HFF-Myc (cell line): ENCODE results near the gene GPR176.

Experiments
- DNase-seq: peaks from one replicate; pipeline ENCODE4 v3.0.0-alpha.2; 2011; ENCODE audit warnings: low read depth; ENCODE audit errors: extremely low read depth
- H3K4me3 ChIP-seq: replicated peaks from 2 replicates; pipeline ENCODE4 v1.5.1; 2011; ENCODE audit warnings: low read depth, mild to moderate bottlenecking, control low read depth, low read length
- TF ChIP-seq, protein P1 (sequence below): IDR thresholded peaks from 2 replicates; pipeline ENCODE4 v1.5.1; 2012; ENCODE audit warnings: mild to moderate bottlenecking, low read depth, low read length, control low read depth; ENCODE audit errors: missing control alignments

GPR176 gene

DNA sequence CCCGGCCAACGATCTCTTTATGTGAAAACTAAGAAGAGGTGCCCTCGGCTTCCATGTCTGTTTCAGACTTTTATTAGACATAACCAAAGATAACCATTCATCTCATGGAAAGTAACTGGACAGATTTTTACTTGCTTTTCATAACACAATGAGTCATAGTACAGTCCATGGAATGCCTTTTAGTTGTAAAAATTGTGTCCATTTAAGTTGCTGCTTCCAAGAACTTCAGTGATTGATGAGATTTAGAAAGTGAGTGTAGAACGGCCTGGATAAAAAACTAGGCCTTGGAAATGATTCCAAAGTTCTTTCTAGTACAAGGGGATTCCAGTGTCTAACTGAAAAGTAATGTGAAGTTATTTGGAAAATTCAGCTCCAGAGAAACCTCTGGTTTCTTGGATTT, 24.7 kb upstream of the GPR176 start:
- TF ChIP-seq, protein P1, sequence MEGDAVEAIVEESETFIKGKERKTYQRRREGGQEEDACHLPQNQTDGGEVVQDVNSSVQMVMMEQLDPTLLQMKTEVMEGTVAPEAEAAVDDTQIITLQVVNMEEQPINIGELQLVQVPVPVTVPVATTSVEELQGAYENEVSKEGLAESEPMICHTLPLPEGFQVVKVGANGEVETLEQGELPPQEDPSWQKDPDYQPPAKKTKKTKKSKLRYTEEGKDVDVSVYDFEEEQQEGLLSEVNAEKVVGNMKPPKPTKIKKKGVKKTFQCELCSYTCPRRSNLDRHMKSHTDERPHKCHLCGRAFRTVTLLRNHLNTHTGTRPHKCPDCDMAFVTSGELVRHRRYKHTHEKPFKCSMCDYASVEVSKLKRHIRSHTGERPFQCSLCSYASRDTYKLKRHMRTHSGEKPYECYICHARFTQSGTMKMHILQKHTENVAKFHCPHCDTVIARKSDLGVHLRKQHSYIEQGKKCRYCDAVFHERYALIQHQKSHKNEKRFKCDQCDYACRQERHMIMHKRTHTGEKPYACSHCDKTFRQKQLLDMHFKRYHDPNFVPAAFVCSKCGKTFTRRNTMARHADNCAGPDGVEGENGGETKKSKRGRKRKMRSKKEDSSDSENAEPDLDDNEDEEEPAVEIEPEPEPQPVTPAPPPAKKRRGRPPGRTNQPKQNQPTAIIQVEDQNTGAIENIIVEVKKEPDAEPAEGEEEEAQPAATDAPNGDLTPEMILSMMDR = no peak
- H3K4me3 ChIP-seq = no peak overlapping the region
- DNase-seq = no peak

DNA sequence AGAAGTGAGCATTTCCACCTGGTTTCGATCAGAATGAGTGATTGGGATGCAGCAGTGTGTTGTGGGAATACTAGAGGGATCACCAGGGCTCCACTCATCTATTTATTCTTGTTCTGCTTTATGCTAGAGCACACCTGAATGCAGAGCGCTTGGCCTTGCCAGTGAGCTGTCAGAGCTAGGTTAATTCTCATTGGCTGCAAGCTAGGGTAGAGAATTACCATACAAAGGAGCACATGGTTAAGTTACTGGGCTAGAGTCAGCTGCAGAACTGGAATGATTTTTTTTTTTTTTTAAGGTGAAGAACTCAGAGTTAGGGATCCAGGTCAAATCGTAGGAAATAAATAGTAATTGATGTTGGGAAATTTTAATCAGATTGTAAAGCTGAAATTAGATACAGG, 22.7 kb upstream of the GPR176 start:
- H3K4me3 ChIP-seq = no peak overlapping the region
- DNase-seq = no peak
- TF ChIP-seq, protein P1 = no peak

DNA sequence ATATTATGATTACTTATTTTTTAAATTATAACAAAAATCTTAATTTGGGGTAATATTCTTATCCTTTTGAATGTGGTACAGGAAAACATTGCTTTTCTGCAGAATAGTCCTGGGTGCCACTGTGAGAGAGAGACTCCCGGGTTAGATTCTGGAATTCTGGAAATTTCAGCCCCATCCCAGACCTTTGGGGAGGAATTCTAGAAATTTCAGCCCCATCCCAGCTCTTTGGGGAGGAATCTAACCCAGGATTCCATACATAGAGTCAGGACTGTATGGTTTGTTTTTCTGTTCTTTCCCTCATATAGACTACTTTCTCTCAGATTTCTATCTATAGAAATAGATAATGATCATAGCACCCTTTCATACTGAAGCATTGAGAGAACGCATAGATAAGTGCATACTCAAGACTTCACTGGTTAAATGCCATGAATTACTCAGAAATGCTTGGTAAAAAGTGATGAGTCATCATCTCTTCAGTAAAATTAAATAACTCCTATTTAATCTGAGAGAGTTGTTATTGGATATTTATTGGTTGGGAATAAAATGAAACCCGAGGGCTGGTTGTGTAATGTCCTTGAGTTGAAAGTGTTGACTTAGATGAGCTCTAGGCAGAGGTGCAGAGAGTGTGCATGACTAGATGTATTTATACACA, 22.2 kb upstream of the GPR176 start:
- TF ChIP-seq, protein P1 = no peak
- DNase-seq = no peak
- H3K4me3 ChIP-seq = no peak overlapping the region

DNA sequence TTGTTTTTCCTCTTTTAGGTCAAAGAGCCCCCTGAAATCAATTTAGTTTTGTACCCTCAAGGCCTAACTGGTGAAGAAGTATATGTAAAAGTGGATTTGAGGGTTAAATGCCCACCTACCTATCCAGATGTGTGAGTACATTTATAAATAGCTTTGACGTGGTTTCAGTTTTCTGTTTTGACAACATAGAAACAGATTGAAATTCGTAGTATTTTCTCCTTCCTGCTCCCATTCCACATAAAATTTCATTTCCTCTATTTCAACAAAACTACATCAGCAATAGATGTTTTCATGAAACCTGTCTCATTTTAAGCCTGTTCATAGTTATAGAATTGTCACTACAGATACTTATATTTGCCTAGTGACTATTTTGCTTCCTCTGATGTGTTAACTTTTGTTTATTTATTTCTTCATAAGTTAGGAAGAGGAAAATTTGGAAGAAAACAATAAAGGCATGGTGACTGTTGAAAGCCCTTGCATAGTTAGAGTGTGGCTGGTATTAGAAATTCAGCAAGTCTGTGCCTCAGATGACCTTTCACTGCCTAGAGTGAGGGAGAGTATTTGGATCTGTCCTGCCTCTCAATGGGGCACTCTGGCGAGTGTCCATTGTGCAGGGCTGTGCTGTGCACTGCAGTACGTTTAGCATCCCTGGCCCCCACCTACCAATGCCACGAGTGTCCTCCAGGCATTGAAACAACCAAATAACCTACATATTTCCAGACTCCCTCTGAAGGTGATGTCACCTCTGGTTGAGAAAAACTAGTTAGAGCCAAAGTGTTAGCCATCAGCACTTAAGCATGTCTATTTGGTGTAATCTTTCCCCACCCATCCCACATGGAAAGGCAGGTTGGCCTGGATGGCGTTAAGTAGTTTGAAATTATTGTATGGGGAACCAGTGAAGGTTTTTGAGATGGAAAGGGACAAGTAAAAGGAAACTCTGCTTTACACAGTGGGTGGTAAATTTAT, 19.7 kb upstream of the GPR176 start:
- H3K4me3 ChIP-seq = no peak overlapping the region
- TF ChIP-seq, protein P1 = no peak
- no peak for DNase-seq

DNA sequence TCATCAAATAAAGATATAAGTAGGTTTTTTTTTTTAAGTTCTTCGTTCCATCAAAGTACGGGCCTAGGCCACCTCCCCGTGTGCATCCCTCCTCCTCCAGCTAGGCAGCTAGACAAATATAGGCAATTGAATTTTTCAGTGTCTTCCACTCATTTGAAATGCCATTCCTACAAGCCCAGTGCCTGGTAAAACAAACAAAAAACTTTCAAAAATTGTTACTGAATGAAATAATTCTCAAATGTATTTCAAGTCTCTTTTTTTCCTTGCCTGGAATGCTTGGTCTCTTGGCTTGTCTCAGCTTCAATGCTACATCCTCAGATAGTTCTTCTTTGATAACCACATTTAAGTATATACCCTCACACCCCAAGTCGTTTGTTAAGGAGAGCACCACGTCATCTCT, 17.6 kb upstream of the GPR176 start:
- DNase-seq = no peak
- TF ChIP-seq, protein P1 = no peak
- H3K4me3 ChIP-seq = no peak overlapping the region

DNA sequence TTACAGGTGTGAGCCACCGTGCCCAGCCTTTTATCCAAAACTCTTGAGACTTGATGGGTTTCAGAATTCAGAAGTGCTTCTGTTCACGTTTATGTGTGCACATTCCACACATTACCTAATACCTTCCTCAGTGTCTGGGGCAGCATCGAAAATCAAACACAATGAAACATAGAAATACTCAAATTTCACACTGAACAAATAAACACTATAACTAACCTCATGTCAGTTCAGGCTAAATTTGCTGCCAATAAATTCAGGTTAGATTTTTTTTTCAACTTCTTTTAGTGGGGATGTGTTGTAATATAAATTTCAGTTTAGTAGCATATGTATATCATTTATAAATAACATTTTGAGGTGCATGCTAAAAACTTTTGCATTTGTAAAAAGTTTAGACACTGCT, 16.6 kb upstream of the GPR176 start:
- H3K4me3 ChIP-seq = peak overlapping the region; percentile 10
- no peak for DNase-seq
- TF ChIP-seq, protein P1 = no peak
